ENCODE data around the gene CEP55.

GRCh38 chr10:93454736-93455135, 41.7 kb upstream of the CEP55 start:
- no peak for TF ChIP-seq LEF1 (IDR thresholded peaks at IDR 0.05; ENCODE audit: borderline replicate concordance)
- TF ChIP-seq SP1 (IDR thresholded peaks at IDR 0.05), result no peak
- TF ChIP-seq SUZ12 (IDR thresholded peaks at IDR 0.05), result no peak
- TF ChIP-seq FOXK2 (IDR thresholded peaks at IDR 0.05), result no peak
- TF ChIP-seq ZNF384 (IDR thresholded peaks at IDR 0.05), result no peak
